Measurements from ENCODE around the gene ACTR1B.

ACTR1B gene

DNA sequence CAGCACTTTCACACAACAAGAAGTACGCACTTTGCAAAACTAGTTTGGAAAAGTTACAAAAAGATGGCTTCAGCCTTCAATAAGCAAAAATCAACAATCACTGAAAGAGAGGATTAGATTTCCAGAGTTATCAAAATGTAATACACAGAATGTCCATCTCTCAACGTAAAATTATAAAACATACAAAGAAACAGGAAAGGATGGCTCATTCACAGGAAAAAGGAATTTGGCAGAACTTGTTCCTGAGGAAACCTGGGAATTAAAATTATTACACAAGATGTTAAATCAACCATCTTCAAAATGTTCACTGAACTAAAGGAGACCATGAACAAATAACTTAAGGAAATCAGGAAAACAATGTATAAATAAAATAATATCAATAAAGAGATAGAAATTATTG, 13.6 kb upstream of the ACTR1B start:
- TF ChIP-seq CTCF (IDR thresholded peaks at IDR 0.05): no peak

GRCh38 chr2:97676620-97677019, 12.8 kb upstream of the ACTR1B start:
- no peak for TF ChIP-seq CTCF (IDR thresholded peaks at IDR 0.05)

DNA sequence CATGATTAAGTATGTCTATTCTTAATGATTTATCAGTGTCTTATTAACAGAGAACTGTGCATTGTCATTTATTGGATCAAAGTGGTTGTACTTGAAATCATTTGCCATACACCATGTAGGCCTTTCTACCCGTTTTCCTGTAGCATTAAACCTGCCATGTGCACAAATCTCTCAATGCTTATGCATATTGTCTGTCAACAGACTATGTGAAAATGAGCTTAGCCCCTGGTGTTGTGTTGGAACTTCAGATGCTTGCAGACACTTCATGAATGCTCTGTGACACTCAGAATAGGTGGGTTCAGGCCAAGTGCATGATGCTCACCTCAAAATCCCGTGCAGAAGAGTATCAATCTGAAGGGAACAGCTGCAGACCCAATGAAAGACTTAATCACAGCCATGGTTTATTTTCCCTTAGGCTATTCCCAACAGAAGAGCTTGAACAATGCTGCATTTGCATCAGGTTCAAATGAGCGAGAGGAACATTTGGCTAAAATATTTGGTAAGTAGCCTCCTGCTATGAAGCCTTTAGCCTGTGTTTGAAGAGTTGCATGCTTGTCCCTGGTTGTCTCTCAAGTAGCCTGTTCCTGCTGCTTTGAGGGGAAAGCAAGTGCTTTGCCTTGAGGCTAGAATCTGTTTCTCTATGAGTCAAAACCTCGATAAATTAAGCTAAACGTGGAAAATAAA, 11.7 kb upstream of the ACTR1B start:
- no peak for TF ChIP-seq CTCF (IDR thresholded peaks at IDR 0.05)

DNA sequence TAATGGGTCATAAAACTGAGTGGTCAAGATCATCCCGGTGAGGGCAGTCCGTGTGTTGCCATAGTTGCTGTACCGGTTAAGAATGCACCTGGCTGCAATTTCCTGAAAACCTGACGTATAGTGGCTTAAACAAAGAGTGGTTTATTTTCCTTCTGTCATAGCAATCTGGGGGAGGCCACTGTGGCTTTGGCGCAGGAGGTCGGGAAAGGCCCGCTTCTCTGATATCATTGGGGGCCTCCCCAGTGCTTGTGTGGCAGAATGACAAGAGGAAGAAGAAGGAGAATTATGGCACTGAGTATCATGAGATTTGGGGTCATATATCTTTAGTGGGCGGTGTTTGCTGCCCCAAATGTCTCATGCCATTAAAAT, 10.1 kb upstream of the ACTR1B start:
- TF ChIP-seq CTCF (IDR thresholded peaks at IDR 0.05): no peak

DNA sequence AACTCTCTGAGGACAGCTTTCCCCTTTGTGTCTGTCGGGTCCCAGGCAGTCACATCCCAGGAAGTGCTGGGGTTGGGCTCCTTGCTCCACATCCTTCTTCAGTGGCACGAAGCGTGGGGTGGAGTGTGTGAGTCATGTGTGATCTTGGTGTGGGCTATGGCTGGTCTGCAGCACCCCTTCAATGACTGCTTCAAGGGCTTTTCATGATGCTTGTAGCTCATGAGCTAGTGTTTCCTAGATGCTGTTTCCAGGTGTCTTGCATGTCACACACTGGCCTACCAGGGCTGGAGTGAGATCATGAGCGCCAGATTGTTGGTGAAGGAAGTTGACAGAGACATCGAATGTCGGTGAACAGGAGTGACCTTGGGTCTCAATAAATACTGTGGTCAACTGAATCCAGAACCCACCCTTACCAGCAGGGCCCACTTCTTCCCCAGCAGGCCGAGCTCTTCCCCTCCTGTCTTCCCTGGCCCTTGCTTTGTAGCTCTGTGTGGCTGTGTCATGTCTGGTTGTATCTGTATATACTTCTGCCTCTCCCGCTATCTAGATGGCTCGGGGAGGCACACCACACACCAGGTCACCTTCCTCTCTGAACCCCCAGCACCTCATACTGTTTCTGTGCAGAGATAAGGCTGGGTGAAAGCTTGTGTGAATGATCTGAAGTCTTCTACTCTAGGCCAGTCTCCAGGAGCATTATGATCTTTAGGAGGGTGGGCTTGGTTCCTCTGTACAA, 9.5 kb upstream of the ACTR1B start:
- no peak for TF ChIP-seq CTCF (IDR thresholded peaks at IDR 0.05)

DNA sequence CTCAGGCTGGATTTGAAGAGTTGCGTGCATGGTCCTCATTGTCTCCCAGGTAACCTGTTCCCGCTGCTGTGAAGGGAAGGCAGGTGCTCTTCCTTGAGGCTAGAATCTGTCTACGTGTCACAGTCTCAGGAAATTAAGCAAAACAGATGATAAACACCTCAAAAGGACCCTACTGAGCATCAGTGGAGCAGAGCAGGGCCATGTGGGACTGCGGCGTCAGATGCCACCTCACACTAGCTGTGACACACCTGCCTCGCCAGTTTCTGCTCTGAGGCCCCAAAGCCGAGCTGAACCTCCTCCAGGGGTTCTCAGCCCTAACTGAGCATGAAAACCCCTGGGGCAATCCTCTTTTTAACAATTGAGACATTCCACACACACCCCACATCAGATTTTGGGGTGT, 7.7 kb upstream of the ACTR1B start:
- TF ChIP-seq CTCF (IDR thresholded peaks at IDR 0.05): no peak

DNA sequence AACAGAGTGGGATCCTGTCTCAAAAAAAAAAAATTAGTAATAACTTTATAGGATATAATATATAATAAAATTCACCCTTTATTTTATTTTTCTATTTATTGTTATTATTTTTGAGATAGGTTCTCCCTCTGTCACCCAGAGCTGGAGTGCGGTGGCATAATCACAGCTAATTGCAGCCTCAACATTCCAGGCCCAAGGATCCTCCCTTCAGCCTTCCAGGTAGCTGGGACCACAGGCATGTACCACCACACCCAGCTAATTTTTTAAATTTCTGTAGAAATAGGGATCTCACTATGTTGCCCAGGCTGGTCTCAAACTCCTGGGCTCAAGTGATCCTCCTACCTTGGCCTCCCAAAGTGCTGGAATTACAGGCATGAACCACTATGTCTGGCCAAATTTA, 6.6 kb upstream of the ACTR1B start:
- no peak for TF ChIP-seq CTCF (IDR thresholded peaks at IDR 0.05)
